Ovary (tissue), 3 donors: Measurements from ENCODE around the gene TPRG1.

Experiments used
- CTCF ChIP-seq, 3 donors: fragments of 450-650 bp in 2 of 3; fragments of 200-600 bp in 1 of 3; IDR thresholded peaks; one replicate each; pipeline versions ENCODE4 v1.5.1 to v1.8.0; 2016 to 2022; ENCODE audit warnings: antibody characterized with exemption in 3 of 3, mild to moderate bottlenecking in 1 of 3
- EP300 ChIP-seq: sonication (generic); formaldehyde crosslinking; IDR thresholded peaks from one replicate; pipeline ENCODE4 v1.6.1; 2017; ENCODE audit warnings: antibody characterized with exemption
- donor health status: DM: no; HTN: no; CAD: no.

GRCh38 chr3:189308608-189309007 is 136.8 kb downstream of the TPRG1 start:
- TF ChIP-seq CTCF (IDR thresholded peaks at IDR 0.05): no peak
- TF ChIP-seq EP300: no peak
